Activated CD8-positive, alpha-beta T cell treated with anti-CD3 and anti-CD28 coated beads for 36 hours (primary cell): ENCODE measurements around the gene ZMIZ1. TPM values are rescaled to one million over a fixed set of nuclear protein-coding genes. Genes with fewer than 3 reads are reported as not detected.

Experiments used
- ATAC-seq: fragments of 200-7000 bp; cut with Tn5 transposase; one replicate; pipeline ENCODE4 v1.10.0; 2021; ENCODE audit warnings: mild to moderate bottlenecking, moderate library complexity
- CTCF ChIA-PET: fragments of 350-600 bp; sonication (Branson Sonifier 250); formaldehyde crosslinking; loops from one replicate; lab custom pipeline; 2021; ENCODE audit warnings: antibody characterized with exemption; lab: Charles Lee
- POLR2A ChIA-PET: fragments of 350-600 bp; sonication (Branson Sonifier 250); formaldehyde crosslinking; loops from one replicate; lab custom pipeline; 2021; ENCODE audit warnings: antibody characterized with exemption; lab: Charles Lee
- DNase-seq: peaks from one replicate; pipeline ENCODE4 v3.0.0-alpha.2; 2020
- H3K27ac Mint-ChIP-seq: one replicate; pipeline ENCODE4 v1.8.0; 2021; ENCODE audit warnings: mild to moderate bottlenecking, mixed read lengths
- H3K27me3 Mint-ChIP-seq: one replicate; pipeline ENCODE4 v1.8.0; 2021; ENCODE audit warnings: mixed read lengths
- H3K36me3 Mint-ChIP-seq: one replicate; pipeline ENCODE4 v1.8.0; 2021; ENCODE audit warnings: low read depth, mixed read lengths
- H3K4me1 Mint-ChIP-seq: one replicate; pipeline ENCODE4 v1.8.0; 2021; ENCODE audit warnings: low read depth, mixed read lengths
- H3K4me3 Mint-ChIP-seq: one replicate; pipeline ENCODE4 v1.8.0; 2021; ENCODE audit warnings: mild to moderate bottlenecking, moderate library complexity, mixed read lengths
- H3K9me3 Mint-ChIP-seq: one replicate; pipeline ENCODE4 v1.8.0; 2021; ENCODE audit warnings: mixed read lengths
- intact Hi-C: fragments of 100-400 bp; cut with micrococcal nuclease; formaldehyde crosslinking; loops from one replicate; pipeline ENCODE4 v1.10.0; 2022
- total RNA-seq, 2 experiments: library from RNA; stranded (reverse); gene quantifications; one replicate each; pipeline ENCODE4 v1.2.3, GENCODE V29; 2021
- TF ChIP-seq, protein P1 (sequence below): fragments of 200-600 bp; IDR thresholded peaks from one replicate; pipeline ENCODE4 v1.8.0; 2022; ENCODE audit warnings: antibody characterized with exemption, mild to moderate bottlenecking

ZMIZ1 gene
- total RNA-seq, 2 experiments from 2014 or later = 46.5 to 52.2 TPM

DNA sequence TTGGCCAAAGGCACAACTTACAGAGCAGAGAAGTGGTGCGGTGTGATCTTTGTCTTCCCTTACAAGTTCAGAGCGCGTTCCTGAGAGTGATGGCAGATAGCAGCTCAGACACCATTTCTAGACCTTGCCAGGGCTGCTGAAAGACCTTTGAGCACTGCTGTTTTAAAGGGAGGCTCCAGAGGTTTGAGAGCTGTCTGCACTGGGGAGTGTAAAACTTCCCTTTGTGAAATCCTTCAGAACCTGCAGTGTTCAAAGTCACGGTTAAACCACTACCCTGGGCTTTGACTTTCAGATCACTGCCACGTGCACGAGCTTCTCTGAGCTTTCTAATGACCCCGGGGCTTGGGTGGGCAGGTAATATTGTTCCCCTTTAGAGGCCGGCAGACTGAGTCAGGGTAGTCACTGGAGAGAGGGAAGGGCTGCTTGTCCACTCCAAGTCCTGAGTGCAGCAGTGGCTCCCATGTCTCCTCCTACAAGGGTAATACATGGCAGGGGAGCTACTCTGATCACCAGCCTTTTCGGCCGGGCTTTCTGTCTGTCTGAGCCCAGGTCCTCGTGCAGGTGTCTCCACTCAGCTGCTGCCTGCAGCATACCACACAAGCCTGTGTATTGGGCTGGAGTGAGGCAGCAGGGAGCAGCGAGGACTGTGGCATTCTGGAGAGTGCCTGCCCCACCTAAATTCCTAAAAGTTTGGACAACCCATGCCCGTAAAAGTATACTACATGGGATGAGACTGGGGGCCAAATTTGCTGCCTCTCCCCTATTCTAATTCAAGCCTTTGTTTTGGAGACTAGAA, 63.3 kb downstream of the ZMIZ1 start:
- H3K36me3 Mint-ChIP-seq = no peaks in the 10 kb centered on the region
- ChIA-PET POLR2A (no interaction called here), CTCF (no interaction called here)
- TF ChIP-seq, protein P1, sequence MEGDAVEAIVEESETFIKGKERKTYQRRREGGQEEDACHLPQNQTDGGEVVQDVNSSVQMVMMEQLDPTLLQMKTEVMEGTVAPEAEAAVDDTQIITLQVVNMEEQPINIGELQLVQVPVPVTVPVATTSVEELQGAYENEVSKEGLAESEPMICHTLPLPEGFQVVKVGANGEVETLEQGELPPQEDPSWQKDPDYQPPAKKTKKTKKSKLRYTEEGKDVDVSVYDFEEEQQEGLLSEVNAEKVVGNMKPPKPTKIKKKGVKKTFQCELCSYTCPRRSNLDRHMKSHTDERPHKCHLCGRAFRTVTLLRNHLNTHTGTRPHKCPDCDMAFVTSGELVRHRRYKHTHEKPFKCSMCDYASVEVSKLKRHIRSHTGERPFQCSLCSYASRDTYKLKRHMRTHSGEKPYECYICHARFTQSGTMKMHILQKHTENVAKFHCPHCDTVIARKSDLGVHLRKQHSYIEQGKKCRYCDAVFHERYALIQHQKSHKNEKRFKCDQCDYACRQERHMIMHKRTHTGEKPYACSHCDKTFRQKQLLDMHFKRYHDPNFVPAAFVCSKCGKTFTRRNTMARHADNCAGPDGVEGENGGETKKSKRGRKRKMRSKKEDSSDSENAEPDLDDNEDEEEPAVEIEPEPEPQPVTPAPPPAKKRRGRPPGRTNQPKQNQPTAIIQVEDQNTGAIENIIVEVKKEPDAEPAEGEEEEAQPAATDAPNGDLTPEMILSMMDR = no peak
- H3K27me3 Mint-ChIP-seq = no peaks in the 10 kb centered on the region
- intact Hi-C loops = no loop called here
- DNase-seq (no peak), ATAC-seq (no peak)
- H3K27ac Mint-ChIP-seq = no peak overlapping the region
- no peak overlapping the region for H3K4me3 Mint-ChIP-seq
- H3K4me1 Mint-ChIP-seq = peaks cover 17% of the 10 kb centered on the region
- H3K9me3 Mint-ChIP-seq = no peaks in the 10 kb centered on the region

DNA sequence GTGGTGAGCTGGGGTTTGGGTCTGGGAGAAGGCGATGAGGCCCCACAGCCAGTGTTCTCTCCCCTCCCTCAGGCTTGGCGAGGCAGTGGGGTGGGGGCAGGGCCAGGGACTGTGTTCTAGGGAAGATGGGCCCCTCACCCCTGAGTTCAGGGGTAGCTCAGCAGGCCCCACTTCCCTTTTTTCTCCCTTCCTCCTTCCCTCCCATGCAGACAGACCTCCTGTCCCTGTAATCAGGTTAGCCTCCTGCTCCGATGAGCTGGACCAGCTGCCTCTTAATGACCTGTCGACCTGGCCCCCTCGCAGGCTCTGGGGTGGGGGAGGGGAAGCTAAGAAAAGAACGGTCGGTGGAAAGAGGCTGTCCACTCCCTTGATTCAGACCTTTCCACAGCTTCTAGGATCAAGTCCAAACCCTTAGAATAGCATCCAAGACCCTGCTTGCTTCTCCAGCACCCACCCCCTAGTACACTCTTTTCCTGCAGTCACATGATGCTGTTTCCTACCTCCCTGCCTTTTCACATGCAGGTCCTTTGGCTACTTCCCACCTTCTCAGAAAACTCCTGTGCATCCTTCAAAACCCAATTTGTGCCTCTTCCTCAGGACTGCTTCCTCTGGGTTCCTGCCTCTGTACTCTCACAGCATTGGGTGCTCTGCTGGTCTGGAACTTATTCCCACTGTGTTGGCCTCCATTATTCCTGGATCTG, 64.1 kb downstream of the ZMIZ1 start:
- H3K4me3 Mint-ChIP-seq = no peak overlapping the region
- intact Hi-C loops = no loop called here
- no peaks in the 10 kb centered on the region for H3K27me3 Mint-ChIP-seq
- CTCF ChIA-PET = no interaction called here
- TF ChIP-seq, protein P1 = no peak
- H3K27ac Mint-ChIP-seq = no peak overlapping the region
- H3K36me3 Mint-ChIP-seq = no peaks in the 10 kb centered on the region
- no peaks in the 10 kb centered on the region for H3K9me3 Mint-ChIP-seq
- ATAC-seq (no peak), DNase-seq (no peak)
- H3K4me1 Mint-ChIP-seq = peaks cover 24% of the 10 kb centered on the region
- POLR2A ChIA-PET = no interaction called here

DNA sequence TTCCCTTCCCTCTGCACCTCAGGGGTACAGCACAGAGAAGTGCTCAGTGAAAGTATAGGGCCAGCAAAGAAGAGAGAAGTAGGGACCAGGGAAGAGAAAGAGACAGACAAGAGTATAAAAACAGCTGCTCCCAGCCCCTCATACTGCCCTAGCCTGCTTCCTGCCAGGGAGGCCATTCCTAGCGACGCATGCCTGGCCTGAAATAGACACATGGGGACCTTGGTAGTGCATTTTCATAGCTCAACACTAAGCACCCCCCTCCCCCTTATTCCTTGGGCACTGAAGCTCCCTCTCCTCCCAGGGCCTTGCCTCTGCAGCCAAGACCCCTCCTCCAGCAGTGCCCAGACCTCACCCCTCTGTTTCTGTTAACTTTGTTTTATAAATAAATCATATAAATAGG, 64.7 kb downstream of the ZMIZ1 start:
- TF ChIP-seq, protein P1 = no peak
- H3K27ac Mint-ChIP-seq = no peak overlapping the region
- ATAC-seq (no peak), DNase-seq (no peak)
- peaks cover 30% of the 10 kb centered on the region for H3K4me1 Mint-ChIP-seq
- no peaks in the 10 kb centered on the region for H3K27me3 Mint-ChIP-seq
- intact Hi-C loops = no loop called here
- H3K36me3 Mint-ChIP-seq = no peaks in the 10 kb centered on the region
- ChIA-PET POLR2A (no interaction called here), CTCF (no interaction called here)
- no peak overlapping the region for H3K4me3 Mint-ChIP-seq
- no peaks in the 10 kb centered on the region for H3K9me3 Mint-ChIP-seq

DNA sequence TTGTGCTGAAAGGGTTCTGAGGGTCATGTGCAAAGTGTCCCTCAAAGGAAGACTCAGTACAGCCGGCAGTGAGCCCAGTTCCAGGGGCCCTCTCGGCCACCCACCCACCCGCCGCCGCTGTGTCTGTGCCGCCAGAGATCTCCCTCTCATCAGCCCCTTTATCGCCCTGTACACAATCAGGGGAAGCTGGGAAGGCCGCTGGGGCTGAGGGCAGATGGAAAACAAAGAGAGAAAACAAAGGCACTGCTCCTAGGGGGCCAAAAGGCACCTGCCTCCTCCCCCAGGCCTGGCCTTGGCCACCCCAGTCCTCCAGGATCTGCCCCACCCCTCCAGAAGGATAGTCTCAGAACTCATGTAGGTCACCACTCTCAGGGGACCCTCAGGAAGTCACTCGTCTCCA, 67.0 kb downstream of the ZMIZ1 start:
- intact Hi-C loops = no loop called here
- DNase-seq = no peak
- Mint-ChIP-seq H3K27me3 (no peaks in the 10 kb centered on the region), H3K9me3 (no peaks in the 10 kb centered on the region), H3K27ac (peak overlapping the region; percentile 87), H3K36me3 (peaks cover 2% of the 10 kb centered on the region), H3K4me3 (no peak overlapping the region), H3K4me1 (peaks cover 37% of the 10 kb centered on the region)
- POLR2A ChIA-PET = interaction anchor here (1.1 kb wide), 1 partner anchor 107 kb away, joined by 3 read pairs; no protein-coding TSS in a partner anchor
- TF ChIP-seq, protein P1 = no peak
- CTCF ChIA-PET = no interaction called here
- no peak for ATAC-seq
